Lung (tissue), 12 donors: ENCODE data around the gene ZNF599. TPM values are rescaled to one million over a fixed set of nuclear protein-coding genes. Genes with fewer than 3 reads are reported as not detected.

ENCODE experiments used
- ATAC-seq: fragments of 200-7000 bp; cut with Tn5 transposase; one replicate; pipeline ENCODE4 v1.9.1; 2020; ENCODE audit warnings: moderate number of reproducible peaks; ENCODE audit not compliant: insufficient read depth, low FRiP score
- DNase-seq, 3 donors: peaks; one replicate each; pipeline ENCODE4 v3.0.0-alpha.2; 2013 to 2017
- H3K27ac ChIP-seq, 2 donors: one replicate each; pipeline ENCODE4 v1.5.1; 2013; ENCODE audit warnings: mild to moderate bottlenecking in 2 of 2, moderate library complexity in 2 of 2, control low read depth in 1 of 2, inconsistent platforms in 1 of 2, low read depth in 1 of 2, low read length in 1 of 2
- H3K27me3 ChIP-seq, 3 donors: one replicate each; pipeline ENCODE4 v1.5.1; 2013; ENCODE audit warnings: low read length in 2 of 3; ENCODE audit not compliant: control insufficient read depth in 3 of 3, insufficient read depth in 3 of 3
- H3K36me3 ChIP-seq, 4 donors: one replicate each; pipeline ENCODE4 v1.5.1; 2013; ENCODE audit warnings: low read length in 4 of 4, mild to moderate bottlenecking in 1 of 4, moderate library complexity in 1 of 4; ENCODE audit not compliant: control insufficient read depth in 4 of 4, insufficient read depth in 4 of 4
- H3K4me1 ChIP-seq, 5 donors: one replicate each; pipeline ENCODE4 v1.5.1; 2013; ENCODE audit warnings: low read length in 5 of 5, mild to moderate bottlenecking in 2 of 5, moderate library complexity in 1 of 5; ENCODE audit not compliant: control insufficient read depth in 5 of 5, insufficient read depth in 5 of 5
- H3K4me3 ChIP-seq: one replicate; pipeline ENCODE4 v1.5.1; 2013; ENCODE audit warnings: mild to moderate bottlenecking, control low read depth, moderate library complexity
- H3K9ac ChIP-seq, 2 donors: one replicate each; pipeline ENCODE4 v1.5.1; 2013; ENCODE audit warnings: low read length in 2 of 2, control low read depth in 1 of 2; ENCODE audit not compliant: insufficient read depth in 1 of 2
- H3K9me3 ChIP-seq, 4 donors: one replicate each; pipeline ENCODE4 v1.5.1; 2013; ENCODE audit warnings: low read length in 3 of 4, mild to moderate bottlenecking in 1 of 4, moderate library complexity in 1 of 4; ENCODE audit not compliant: control insufficient read depth in 4 of 4, insufficient read depth in 3 of 4
- CTCF ChIP-seq: IDR thresholded peaks from 2 replicates; pipeline ENCODE4 v1.5.1; 2012; ENCODE audit warnings: mild to moderate bottlenecking; ENCODE audit errors: control extremely low read depth, extremely low read depth
- WGBS, 2 donors: extraction: QIAGEN DNeasy Blood & Tissue Kit; methylation state at CpG; one replicate each; pipeline ENCODE4 v1.1.7; 2013; 5-methylcytosine and 5-hydroxymethylcytosine counted together
- polyA plus RNA-seq, 2 donors: library from polyadenylated mRNA; stranded (reverse); fragments of 200-250 nt; gene quantifications; one replicate each; pipeline ENCODE4 v1.2.1, GENCODE V29; 2013
- total RNA-seq, 2 donors: library from RNA; depleted of rRNA in 1 of 2; stranded (reverse); fragments of >200 nt in 1 of 2; gene quantifications; one replicate each; pipeline ENCODE4 v1.2.1, GENCODE V29; 2014 to 2021
- donor health status: control.
- donor health status: control.
- donor health status: Bipolar disorder and iron deficiency.
- donor health status: healthy.
- donor health status: DM: yes; HTN: yes; CAD: no.

The ZNF599 gene
- total and polyA plus RNA-seq, 4 donors: 3.6 to 11.2 (median 6.6) TPM

- Histone ChIP-seq H3K27me3 (peaks cover 0 to 4% (median 0%) of the 10 kb centered on the region in 3 donors), H3K4me3 (no peak overlapping the region), H3K36me3 (no peaks in the 10 kb centered on the region), H3K9me3 (peaks cover 0 to 15% (median 0%) of the 10 kb centered on the region in 4 donors), H3K4me1 (peaks cover 0 to 5% (median 0%) of the 10 kb centered on the region in 5 donors), H3K9ac (no peak overlapping the region), H3K27ac (no peak overlapping the region)
- 67 to 72% methylated on average over 3 of the region's 3 CpGs for WGBS, 2 donors
- no peak for ATAC-seq
- TF ChIP-seq CTCF: no peak
- DNase-seq: no peak
Measured at GRCh38 chr19:34787059-34787824, 14.2 kb upstream of the ZNF599 start.

DNA sequence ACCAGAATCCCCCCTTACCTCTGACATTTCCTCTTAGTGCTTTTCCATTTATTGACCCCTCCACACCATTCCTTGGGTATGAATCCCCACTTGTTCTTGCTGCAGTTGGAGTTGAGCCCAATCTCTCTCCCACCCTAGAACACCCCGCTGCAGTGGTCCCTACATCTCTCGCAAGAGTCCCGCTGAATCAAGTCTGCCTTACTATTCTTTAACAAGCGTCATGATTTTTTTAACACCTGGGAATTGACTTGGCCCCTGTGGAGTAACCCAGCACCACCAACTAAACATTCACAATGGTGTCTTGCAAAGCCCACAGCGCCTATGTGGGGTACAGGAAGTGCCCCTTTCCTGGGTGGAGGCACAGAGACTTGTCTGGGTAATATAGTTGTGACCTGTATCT is 13.2 kb upstream of the ZNF599 start:
- Histone ChIP-seq H3K27ac (no peak overlapping the region), H3K27me3 (peaks cover 0 to 4% (median 0%) of the 10 kb centered on the region in 3 donors), H3K9me3 (peaks cover 0 to 15% (median 0%) of the 10 kb centered on the region in 4 donors), H3K4me1 (peaks cover 0 to 5% (median 0%) of the 10 kb centered on the region in 5 donors), H3K36me3 (no peaks in the 10 kb centered on the region), H3K4me3 (no peak overlapping the region), H3K9ac (no peak overlapping the region)
- ATAC-seq (no peak), DNase-seq (no peak)
- 76 to 77% methylated on average over 5 of the region's 5 CpGs for WGBS, 2 donors
- TF ChIP-seq CTCF: no peak

DNA sequence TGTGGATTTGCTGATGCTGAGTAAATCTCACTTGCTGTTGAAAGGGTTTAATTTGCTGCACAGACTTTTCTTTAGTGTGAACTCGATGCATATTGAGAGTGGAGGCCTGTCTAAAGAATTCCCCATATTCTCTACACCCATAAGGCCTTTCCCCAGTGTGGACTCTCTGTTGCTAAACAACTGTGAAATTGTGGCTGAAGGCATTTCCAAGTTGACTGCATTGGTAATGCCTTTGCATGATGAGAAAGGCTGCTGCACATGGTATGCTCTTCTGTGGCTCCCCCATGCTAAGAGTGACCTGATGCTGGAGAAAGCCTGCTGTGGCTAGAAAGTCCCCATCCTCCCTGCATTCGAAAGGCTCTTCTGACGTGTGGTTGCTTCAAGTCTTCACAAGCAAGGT is 6.6 kb upstream of the ZNF599 start:
- Histone ChIP-seq H3K4me1 (no peaks in the 10 kb centered on the region), H3K27ac (no peak overlapping the region), H3K27me3 (peaks cover 0 to 2% (median 0%) of the 10 kb centered on the region in 3 donors), H3K9me3 (peaks cover 0 to 14% (median 1%) of the 10 kb centered on the region in 4 donors), H3K9ac (no peak overlapping the region), H3K36me3 (no peaks in the 10 kb centered on the region), H3K4me3 (no peak overlapping the region)
- DNase-seq (no peak), ATAC-seq (no peak)
- 65 to 67% methylated on average over 3 of the region's 3 CpGs for WGBS, 2 donors
- TF ChIP-seq CTCF: no peak
